Large intestine (tissue), 3 donors: Measurements from ENCODE around the gene FGD5. TPM values are rescaled to one million over a fixed set of nuclear protein-coding genes. Genes with fewer than 3 reads are reported as not detected.

Experiments used
- DNase-seq, 2 donors: peaks; one replicate each; pipeline versions ENCODE4 v3.0.0 to v3.0.0-alpha.2; 2013
- H3K27ac ChIP-seq: one replicate; pipeline ENCODE4 v1.5.1; 2013; ENCODE audit warnings: low read length
- H3K27me3 ChIP-seq: 2 replicates; pipeline ENCODE4 v1.6.1; 2013; ENCODE audit warnings: low read length; ENCODE audit not compliant: control insufficient read depth, insufficient read depth
- H3K36me3 ChIP-seq: 2 replicates; pipeline ENCODE4 v1.6.1; 2013; ENCODE audit warnings: low read length; ENCODE audit not compliant: control insufficient read depth, insufficient read depth
- H3K4me1 ChIP-seq: one replicate; pipeline ENCODE4 v1.6.1; 2013; ENCODE audit warnings: low read length; ENCODE audit not compliant: control insufficient read depth, insufficient read depth
- H3K4me3 ChIP-seq: one replicate; pipeline ENCODE4 v1.5.1; 2013; ENCODE audit warnings: low read length
- H3K9me3 ChIP-seq: one replicate; pipeline ENCODE4 v1.6.1; 2013; ENCODE audit warnings: mild to moderate bottlenecking, low read depth, low read length, moderate library complexity; ENCODE audit not compliant: control insufficient read depth
- WGBS: methylation state at CpG from one replicate; pipeline ENCODE4 v1.1.5; 2013; ENCODE audit warnings: low lambda C conversion rate; ENCODE audit not compliant: insufficient coverage; 5-methylcytosine and 5-hydroxymethylcytosine counted together
- polyA plus RNA-seq: library from polyadenylated mRNA; unstranded; fragments of 120-200 nt; gene quantifications from one replicate; pipeline ENCODE4 v1.2.1, GENCODE V29; 2013

Gene FGD5
- polyA plus RNA-seq, 1 donor = 6.3 TPM

DNA sequence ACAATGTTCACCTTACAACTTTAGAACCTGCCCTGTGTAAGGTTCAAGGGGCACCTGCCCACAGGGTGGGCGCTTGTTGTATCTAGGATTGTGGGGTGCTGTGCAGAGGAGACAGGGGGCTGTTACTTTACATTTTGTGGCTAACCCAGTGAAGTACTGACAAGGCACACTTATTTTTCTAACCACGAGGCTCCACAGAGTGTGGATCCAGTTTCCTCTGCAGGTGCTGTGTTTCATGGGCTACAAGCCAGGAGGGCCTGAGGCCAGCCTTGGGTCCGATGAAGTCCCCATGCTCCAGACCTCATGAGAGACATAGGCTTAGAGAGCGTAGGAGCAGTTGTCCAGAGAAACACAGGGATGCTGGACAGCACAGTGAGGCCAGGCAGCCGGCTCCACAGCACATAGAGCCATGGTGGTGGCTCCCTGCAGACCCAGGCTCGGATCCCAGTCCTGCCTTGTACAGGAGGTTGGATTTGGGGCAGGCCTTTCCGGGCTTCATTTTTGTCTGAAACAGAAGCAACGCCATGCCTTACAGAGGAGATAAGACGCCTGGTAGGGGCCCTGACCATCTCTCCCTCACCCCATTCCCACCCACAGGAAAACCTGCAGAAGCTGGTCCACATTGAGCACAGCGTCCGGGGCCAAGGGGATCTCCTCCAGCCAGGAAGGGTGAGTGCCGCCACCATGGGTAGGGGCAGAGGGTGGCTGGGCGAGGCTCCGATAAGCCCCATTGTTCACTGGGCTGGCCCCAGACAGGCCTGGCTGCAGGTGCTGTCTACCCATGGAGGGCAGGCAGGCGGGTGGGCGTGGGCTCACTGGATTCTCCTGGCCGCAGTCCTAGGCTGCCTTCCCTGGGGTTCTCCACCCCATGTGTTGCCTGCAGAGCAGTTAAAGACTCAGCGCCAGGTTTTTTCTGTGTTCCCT lies 88.5 kb downstream of the FGD5 start:
- WGBS = 100% methylated on average over 1 of the region's 18 CpGs
- Histone ChIP-seq H3K4me1 (no peaks in the 10 kb centered on the region), H3K4me3 (no peak overlapping the region), H3K36me3 (no peaks in the 10 kb centered on the region), H3K27ac (no peak overlapping the region), H3K27me3 (no peaks in the 10 kb centered on the region), H3K9me3 (peaks cover 4% of the 10 kb centered on the region)
- no peak for DNase-seq

DNA sequence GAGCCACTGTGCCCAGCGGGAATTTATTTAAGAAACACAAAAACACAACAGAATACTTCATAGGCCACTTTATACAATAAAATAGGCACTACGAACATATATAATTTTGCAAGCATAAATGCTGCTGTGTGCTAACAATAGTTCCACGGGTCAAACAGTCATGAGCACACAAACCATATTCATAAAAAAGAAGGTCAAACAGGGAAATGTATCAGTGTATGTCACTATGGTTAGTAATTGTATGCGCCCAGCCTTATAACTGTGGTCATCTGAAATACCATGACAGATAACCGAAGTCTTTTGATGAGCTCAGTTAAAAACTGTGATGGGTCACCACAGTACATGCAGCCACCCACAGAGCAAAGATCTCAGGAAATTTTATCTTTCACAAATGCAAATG lies 90.5 kb downstream of the FGD5 start:
- H3K4me1 ChIP-seq = no peaks in the 10 kb centered on the region
- 100% methylated on average over 1 of the region's 5 CpGs for WGBS
- H3K27ac ChIP-seq = no peak overlapping the region
- H3K9me3 ChIP-seq = peaks cover 4% of the 10 kb centered on the region
- no peak overlapping the region for H3K4me3 ChIP-seq
- no peaks in the 10 kb centered on the region for H3K36me3 ChIP-seq
- peaks cover 8% of the 10 kb centered on the region for H3K27me3 ChIP-seq
- DNase-seq = no peak

DNA sequence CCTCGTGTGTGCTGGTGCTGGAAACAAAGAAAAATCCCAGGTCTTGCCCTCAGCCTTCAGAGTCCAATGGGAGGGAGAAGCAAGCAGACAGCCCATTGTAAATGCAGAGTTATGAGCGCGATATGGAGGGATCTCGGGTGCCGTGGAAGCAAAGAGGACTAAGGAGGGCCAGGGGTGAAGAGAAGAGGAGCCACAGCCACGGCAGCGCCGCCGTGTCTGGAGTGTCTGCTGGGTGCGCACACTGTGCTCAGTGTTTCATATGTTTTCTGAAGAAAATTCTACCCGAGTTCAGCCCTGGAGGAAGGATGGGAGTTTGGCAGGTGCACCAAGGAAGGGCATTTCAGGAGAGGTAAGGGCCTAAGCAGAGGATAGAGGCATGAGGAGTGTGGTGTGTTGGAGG lies 92.9 kb downstream of the FGD5 start:
- peaks cover 12% of the 10 kb centered on the region for H3K27me3 ChIP-seq
- no peaks in the 10 kb centered on the region for H3K36me3 ChIP-seq
- H3K27ac ChIP-seq = no peak overlapping the region
- WGBS = 50% methylated on average over 2 of the region's 11 CpGs
- H3K4me1 ChIP-seq = no peaks in the 10 kb centered on the region
- H3K9me3 ChIP-seq = no peaks in the 10 kb centered on the region
- no peak for DNase-seq
- H3K4me3 ChIP-seq = no peak overlapping the region

DNA sequence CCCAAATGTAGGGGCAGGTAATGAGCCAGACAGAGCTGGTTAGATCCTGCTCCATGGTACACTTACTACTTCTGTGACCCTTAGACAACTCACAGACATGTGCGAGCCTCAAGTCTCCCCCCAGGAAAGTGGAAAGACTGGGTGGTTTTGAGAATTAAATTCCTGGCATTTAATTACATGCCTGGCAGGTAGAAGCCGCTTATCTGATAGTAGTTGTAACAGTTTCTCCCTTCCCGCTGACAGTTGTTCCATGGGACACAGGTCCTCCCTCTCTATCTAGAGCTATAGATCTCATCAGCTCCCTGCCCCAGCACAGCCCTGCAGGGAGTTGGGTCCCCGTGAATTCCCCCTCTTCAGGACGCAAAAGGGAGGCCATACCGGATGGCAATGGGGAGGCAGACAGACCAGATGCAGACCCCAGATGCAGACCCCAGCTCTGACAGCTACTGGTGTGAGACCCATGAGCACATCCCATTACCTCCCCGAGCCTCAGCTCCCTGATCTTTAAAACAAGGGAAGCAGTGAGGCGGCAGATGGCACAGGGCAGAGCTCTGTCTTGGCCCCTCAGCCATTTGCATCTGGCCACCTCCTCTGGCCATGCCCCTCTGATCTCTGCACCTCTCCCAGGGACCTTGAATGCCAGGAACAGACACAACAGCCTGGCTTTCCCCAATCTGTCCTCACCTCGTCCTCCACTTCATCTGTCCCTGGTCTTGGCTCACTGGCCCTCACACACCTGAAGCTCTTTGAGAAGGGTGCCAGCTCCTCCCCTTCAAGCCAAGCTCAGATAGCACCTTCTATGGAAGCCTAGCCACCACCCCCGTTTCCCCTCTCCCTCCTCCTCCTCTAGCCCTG lies 94.5 kb downstream of the FGD5 start:
- H3K4me1 ChIP-seq = no peaks in the 10 kb centered on the region
- no peak overlapping the region for H3K4me3 ChIP-seq
- DNase-seq = no peak
- H3K36me3 ChIP-seq = no peaks in the 10 kb centered on the region
- H3K27ac ChIP-seq = no peak overlapping the region
- H3K9me3 ChIP-seq = no peaks in the 10 kb centered on the region
- whole genome bisulfite sequencing = no CpG with 5 or more reads among the region's 10 CpGs
- H3K27me3 ChIP-seq = peaks cover 12% of the 10 kb centered on the region

DNA sequence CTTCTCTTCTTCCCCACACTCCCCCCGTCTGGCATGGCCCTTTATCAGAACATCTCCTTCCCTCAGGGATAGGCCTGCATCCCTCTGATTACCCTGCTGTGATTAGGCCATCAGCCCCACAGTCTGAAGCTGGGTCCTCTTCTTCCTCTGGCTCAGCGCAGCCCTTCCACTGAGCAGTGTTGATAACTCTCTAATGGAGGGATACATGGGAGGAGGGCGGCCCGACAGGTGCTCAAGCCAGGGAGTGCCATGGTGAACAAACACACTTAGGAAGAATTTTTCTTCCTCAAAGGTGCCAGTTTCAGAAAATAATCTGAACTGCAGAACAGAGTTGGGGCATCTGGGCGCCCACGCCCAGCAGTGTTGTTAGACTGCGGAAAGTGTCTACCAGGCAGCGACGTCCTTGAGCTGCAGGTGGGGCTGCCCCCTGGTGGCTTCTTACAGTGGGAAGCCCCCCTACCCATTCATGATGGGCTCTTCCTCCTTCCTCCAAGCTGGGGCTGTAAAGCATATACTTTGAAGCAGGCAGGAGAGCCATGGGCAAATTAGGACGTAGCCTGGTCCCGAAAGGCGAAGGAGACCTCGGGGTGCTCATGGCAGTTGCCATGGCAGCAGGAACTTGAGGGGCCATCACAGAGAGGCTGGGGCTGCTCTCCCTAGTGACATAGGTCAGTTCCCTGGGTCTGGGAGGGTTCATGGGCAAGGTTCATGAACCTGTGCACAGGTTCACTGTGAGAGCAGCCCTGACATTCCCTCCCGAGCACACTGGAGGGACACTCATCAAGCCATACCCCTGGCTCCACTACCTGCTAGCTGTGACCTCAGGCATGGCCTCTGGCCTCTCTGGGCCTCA lies 95.4 kb downstream of the FGD5 start:
- Histone ChIP-seq H3K36me3 (no peaks in the 10 kb centered on the region), H3K4me3 (no peak overlapping the region), H3K27ac (no peak overlapping the region), H3K4me1 (no peaks in the 10 kb centered on the region), H3K9me3 (no peaks in the 10 kb centered on the region), H3K27me3 (peaks cover 12% of the 10 kb centered on the region)
- WGBS = no CpG with 5 or more reads among the region's 14 CpGs
- DNase-seq = no peak

DNA sequence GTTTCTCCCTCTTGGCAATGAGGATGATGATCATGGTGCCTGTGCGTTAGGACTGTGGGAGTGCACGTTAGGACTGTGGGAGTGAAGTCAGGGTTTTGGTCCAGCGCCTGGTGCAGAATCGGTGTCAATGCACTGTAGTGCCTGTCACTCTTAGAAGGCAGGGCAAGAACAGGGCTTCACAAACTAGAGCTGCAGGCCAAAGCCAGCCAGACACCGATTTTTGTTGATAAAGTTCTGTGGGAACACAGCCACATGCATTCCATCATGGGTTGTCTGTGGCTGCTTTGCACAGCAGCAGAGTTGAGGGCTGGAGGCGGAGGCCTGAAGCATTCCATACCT lies 96.0 kb downstream of the FGD5 start:
- Histone ChIP-seq H3K9me3 (no peaks in the 10 kb centered on the region), H3K27ac (no peak overlapping the region), H3K36me3 (no peaks in the 10 kb centered on the region), H3K4me1 (no peaks in the 10 kb centered on the region), H3K27me3 (peaks cover 12% of the 10 kb centered on the region), H3K4me3 (no peak overlapping the region)
- WGBS = 40% methylated on average over 1 of the region's 6 CpGs
- DNase-seq = no peak

DNA sequence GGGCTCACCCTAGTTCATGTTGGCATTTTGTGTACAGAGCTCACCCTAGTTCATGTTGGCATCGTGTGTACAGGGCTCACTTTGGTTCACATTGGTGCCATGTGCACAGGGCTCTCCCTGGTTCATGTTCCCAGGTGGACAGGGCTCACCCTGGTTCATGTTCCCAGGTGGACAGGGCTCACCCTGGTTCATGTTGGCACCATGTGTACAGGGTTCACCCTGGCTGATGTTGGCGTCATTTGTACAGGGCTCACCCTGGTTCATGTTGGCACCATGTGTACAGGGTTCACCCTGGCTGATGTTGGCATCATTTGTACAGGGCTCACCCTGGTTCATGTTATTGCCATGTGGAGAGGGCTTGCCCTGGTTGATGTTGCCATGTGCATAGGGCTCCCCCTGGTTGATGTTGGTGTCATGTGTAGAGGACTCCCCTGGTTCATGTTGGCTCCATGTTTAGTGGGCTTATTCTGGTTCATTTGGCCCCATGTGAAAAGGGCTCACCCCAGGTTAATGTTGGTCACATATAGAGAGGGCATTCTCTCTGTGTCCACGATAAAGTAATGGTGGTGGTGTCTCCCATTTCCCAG lies 97.0 kb downstream of the FGD5 start:
- no peak for DNase-seq

DNA sequence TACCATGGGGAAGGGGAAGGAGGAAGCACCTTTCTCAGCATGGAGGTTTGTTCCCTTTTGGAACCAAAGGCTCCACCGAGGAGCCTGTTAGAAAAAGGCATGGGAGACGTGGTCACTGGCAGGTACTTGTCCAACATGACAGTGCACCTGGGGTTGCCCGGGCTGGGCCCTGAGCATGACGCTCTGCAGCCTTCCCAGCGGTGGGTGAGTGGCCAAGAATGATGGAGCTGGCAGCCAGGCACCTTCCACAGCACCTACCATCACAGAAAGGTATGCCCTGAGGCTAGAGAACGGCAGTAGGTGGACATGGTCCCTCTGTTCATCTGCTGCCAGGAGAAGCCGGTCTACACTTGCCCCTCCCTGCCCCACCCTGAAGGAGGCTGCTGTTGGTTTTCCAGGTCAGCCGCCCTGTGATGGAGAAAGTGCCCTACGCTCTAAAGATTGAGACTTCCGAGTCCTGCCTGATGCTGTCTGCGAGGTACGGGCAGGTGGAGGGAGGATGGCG lies 99.6 kb downstream of the FGD5 start:
- no peaks in the 10 kb centered on the region for H3K36me3 ChIP-seq
- WGBS = no CpG with 5 or more reads among the region's 13 CpGs
- H3K4me1 ChIP-seq = no peaks in the 10 kb centered on the region
- H3K4me3 ChIP-seq = no peak overlapping the region
- peaks cover 9% of the 10 kb centered on the region for H3K27me3 ChIP-seq
- no peak for DNase-seq
- no peaks in the 10 kb centered on the region for H3K9me3 ChIP-seq
- H3K27ac ChIP-seq = no peak overlapping the region

More for the DNA sequence above, 97.0 kb downstream of the FGD5 start:
- no peaks in the 10 kb centered on the region for H3K4me1 ChIP-seq
- no peaks in the 10 kb centered on the region for H3K9me3 ChIP-seq
- no CpG with 5 or more reads among the region's 3 CpGs for WGBS
- no peaks in the 10 kb centered on the region for H3K36me3 ChIP-seq
- H3K27ac ChIP-seq = no peak overlapping the region
- H3K4me3 ChIP-seq = no peak overlapping the region
- H3K27me3 ChIP-seq = peaks cover 12% of the 10 kb centered on the region

DNA sequence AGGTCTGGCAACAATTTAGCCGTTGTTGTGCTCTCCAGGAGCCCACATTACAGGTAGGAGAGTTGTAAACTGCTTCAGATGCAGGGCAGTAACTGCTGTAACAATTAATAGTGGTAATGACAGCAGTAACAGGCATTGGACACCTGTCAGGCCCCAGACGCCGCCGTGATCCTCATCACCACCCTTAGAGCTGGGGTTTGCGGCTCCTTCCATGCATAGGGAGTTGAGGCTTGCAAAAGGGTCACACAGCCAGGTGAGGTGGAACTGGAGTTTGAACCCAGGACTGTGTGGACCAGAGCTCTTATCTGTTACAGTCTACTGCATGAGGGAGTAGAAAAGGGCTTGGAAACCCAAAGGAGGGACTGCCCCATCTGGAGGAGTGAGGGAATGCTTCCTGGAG lies 101.8 kb downstream of the FGD5 start:
- Histone ChIP-seq H3K27me3 (no peaks in the 10 kb centered on the region), H3K36me3 (no peaks in the 10 kb centered on the region), H3K27ac (no peak overlapping the region), H3K9me3 (no peaks in the 10 kb centered on the region), H3K4me3 (no peak overlapping the region), H3K4me1 (no peaks in the 10 kb centered on the region)
- WGBS = no CpG with 5 or more reads among the region's 5 CpGs
- no peak for DNase-seq
